Measurements from ENCODE around the gene CLASP1.
"Not testable (repeated sequence)": the region's sequence is repeated elsewhere in the genome, so short reads cannot be mapped to it uniquely, and the experiment has no call there.

Gene CLASP1

GRCh38 chr2:121504316-121504715, 144.9 kb downstream of the CLASP1 start:
- DNase-seq (ENCODE audit: low spot score) = no peak

GRCh38 chr2:121502781-121503180, 146.5 kb downstream of the CLASP1 start:
- DNase-seq (ENCODE audit: low spot score) = no peak

GRCh38 chr2:121502246-121502645, 147.0 kb downstream of the CLASP1 start:
- no peak for DNase-seq (ENCODE audit: low spot score)

GRCh38 chr2:121501554-121501953, 147.7 kb downstream of the CLASP1 start:
- DNase-seq (ENCODE audit: low spot score) = no peak

- no peak for DNase-seq (ENCODE audit: low spot score)
Measured at GRCh38 chr2:121501031-121501430, 148.2 kb downstream of the CLASP1 start.

GRCh38 chr2:121498731-121499130, 150.5 kb downstream of the CLASP1 start:
- DNase-seq (ENCODE audit: low spot score) = no peak

GRCh38 chr2:121492409-121492808, 156.9 kb downstream of the CLASP1 start:
- DNase-seq (ENCODE audit: low spot score) = no peak

- DNase-seq (ENCODE audit: low spot score) = no peak
Measured at GRCh38 chr2:121491518-121491917, 157.7 kb downstream of the CLASP1 start.

GRCh38 chr2:121490584-121491133, 158.6 kb downstream of the CLASP1 start:
- DNase-seq (ENCODE audit: low spot score) = no peak

- DNase-seq (ENCODE audit: low spot score) = no peak
Measured at GRCh38 chr2:121489911-121490583, 159.2 kb downstream of the CLASP1 start.

GRCh38 chr2:121489284-121489683, 160.0 kb downstream of the CLASP1 start:
- no peak for DNase-seq (ENCODE audit: low spot score)

GRCh38 chr2:121486191-121486790, 163.0 kb downstream of the CLASP1 start:
- no peak for DNase-seq (ENCODE audit: low spot score)

- DNase-seq (ENCODE audit: low spot score) = no peak
Measured at GRCh38 chr2:121485039-121485438, 164.2 kb downstream of the CLASP1 start.

- no peak for DNase-seq (ENCODE audit: low spot score)
Measured at GRCh38 chr2:121483846-121484245, 165.4 kb downstream of the CLASP1 start.

GRCh38 chr2:121483021-121483420, 166.2 kb downstream of the CLASP1 start:
- DNase-seq (ENCODE audit: low spot score) = no peak

- DNase-seq (ENCODE audit: low spot score) = no peak
Measured at GRCh38 chr2:121480826-121481225, 168.4 kb downstream of the CLASP1 start.

GRCh38 chr2:121479882-121480522, 169.3 kb downstream of the CLASP1 start:
- DNase-seq (ENCODE audit: low spot score) = no peak

GRCh38 chr2:121478996-121479745, 170.1 kb downstream of the CLASP1 start:
- no peak for DNase-seq (ENCODE audit: low spot score)

- not testable (repeated sequence) for DNase-seq (ENCODE audit: low spot score)
Measured at GRCh38 chr2:121478358-121478995, 170.8 kb downstream of the CLASP1 start.

- no peak for DNase-seq (ENCODE audit: low spot score)
Measured at GRCh38 chr2:121476684-121477083, 172.6 kb downstream of the CLASP1 start.

- DNase-seq (ENCODE audit: low spot score) = no peak
Measured at GRCh38 chr2:121475811-121476571, 173.3 kb downstream of the CLASP1 start.
